ENCODE results near the gene SUMO3.

DNA sequence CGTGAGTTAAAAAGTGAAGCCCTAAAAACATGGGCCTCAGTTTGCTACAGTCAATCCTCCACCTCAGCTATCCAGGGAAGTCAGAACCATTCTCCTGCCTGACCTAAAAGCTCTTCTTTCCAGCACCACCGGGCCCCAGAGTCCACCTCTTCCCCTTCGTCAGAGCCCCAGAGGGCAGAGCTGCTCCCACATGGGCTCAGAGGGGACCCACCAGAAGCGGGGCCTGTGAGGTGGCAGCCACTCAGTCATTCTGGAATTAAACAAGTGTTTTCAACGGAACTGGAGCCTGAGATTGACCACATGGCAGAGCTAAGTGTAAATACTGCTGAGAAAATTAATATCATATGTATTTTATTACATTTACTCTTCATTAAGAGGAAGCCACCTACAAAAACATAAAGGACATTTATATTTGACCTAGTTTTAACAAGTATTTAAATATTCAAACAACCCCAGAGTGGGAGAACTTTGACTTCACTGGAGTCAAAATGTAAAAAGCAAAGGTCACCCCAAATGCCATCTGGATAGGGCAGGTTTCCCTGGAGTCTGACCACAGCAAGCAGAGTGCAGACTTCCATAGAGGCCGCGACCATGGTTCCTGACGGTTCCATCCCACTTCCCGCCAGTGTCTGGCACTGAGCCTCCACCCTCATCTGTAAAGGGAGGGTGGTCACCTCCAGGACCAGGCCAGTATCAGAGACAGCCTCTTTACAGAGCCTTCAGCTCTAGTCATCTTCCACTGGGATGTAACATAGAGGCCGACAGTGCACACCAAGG, 1.8 kb downstream of the SUMO3 start:
- TF ChIP-seq POLR2AphosphoS5 (IDR thresholded peaks at IDR 0.05; ENCODE audit: low read depth): no peak
- no peak for TF ChIP-seq EZH2 (IDR thresholded peaks at IDR 0.05; ENCODE audit: low read depth, unreplicated experiment)
- no peak for TF ChIP-seq EZH2phosphoT487 (IDR thresholded peaks at IDR 0.05; ENCODE audit: unreplicated experiment)
- no peak for TF ChIP-seq CTCF (conservative IDR thresholded peaks at IDR 0.05; ENCODE audit: low read depth in 2 of 2)
- no peak for TF ChIP-seq JUNB (IDR thresholded peaks at IDR 0.05; ENCODE audit: unreplicated experiment)
